Uterus (tissue), 4 donors: ENCODE measurements around the gene MCTP1. TPM values are rescaled to one million over a fixed set of nuclear protein-coding genes. Genes with fewer than 3 reads are reported as not detected.

Experiments used
- DNase-seq, 2 donors: peaks; one replicate each; pipeline ENCODE4 v3.0.0-alpha.2; 2019 to 2020
- H3K27ac ChIP-seq, 2 donors: fragments of 200-600 bp; sonication (generic); 1 replicate in 1 of 2; 2 replicates in 1 of 2; pipeline ENCODE4 v1.5.1; 2016 to 2018
- H3K27me3 ChIP-seq, 2 donors: fragments of 200-600 bp; sonication (generic); one replicate each; pipeline ENCODE4 v1.5.1; 2018 to 2019; ENCODE audit warnings: control low read depth in 1 of 2
- H3K36me3 ChIP-seq, 2 donors: fragments of 200-600 bp; sonication (generic); one replicate each; pipeline ENCODE4 v1.5.1; 2019; ENCODE audit warnings: control low read depth in 1 of 2
- H3K4me1 ChIP-seq, 2 donors: fragments of 200-600 bp; sonication (generic); one replicate each; pipeline ENCODE4 v1.5.1; 2018 to 2019; ENCODE audit warnings: control low read depth in 1 of 2
- H3K4me3 ChIP-seq, 2 donors: fragments of 200-600 bp; sonication (generic); 1 replicate in 1 of 2; 2 replicates in 1 of 2; pipeline ENCODE4 v1.5.1; 2018 to 2019; ENCODE audit warnings: mild to moderate bottlenecking in 1 of 2
- H3K9me3 ChIP-seq, 2 donors: fragments of 200-600 bp; sonication (generic); one replicate each; pipeline ENCODE4 v1.5.1; 2019; ENCODE audit warnings: control low read depth in 1 of 2
- POLR2A ChIP-seq, 2 donors: fragments of 450-650 bp; IDR thresholded peaks; one replicate each; pipeline ENCODE4 v1.6.1; 2016; ENCODE audit warnings: antibody characterized with exemption in 2 of 2, mild to moderate bottlenecking in 1 of 2, moderate library complexity in 1 of 2
- intact Hi-C: fragments of 100-400 bp; cut with DNase I; formaldehyde crosslinking; loops from one replicate; pipeline ENCODE4 v1.15.1; 2023; ENCODE audit warnings: low total_unique reads
- total RNA-seq, 4 donors: library from RNA; depleted of rRNA in 3 of 4; stranded (reverse); fragments of >200 nt in 3 of 4; gene quantifications; one replicate each; pipeline versions ENCODE4 v1.1.0 to v1.2.4, GENCODE V29; 2014 to 2023
- TF ChIP-seq, protein P1 (sequence below), 4 experiments: fragments of 200-600 bp in 2 of 4; fragments of 450-650 bp in 2 of 4; sonication (generic) in 2 of 4; IDR thresholded peaks; one replicate each; pipeline ENCODE4 v1.5.1; 2016 to 2019; ENCODE audit warnings: antibody characterized with exemption in 4 of 4, mild to moderate bottlenecking in 2 of 4, moderate library complexity in 1 of 4
- donor health status: DM: yes; HTN: yes; CAD: no.

Gene MCTP1
- total RNA-seq, 4 donors from 2014 or later = 25.3 to 114 (median 27.6) TPM

DNA sequence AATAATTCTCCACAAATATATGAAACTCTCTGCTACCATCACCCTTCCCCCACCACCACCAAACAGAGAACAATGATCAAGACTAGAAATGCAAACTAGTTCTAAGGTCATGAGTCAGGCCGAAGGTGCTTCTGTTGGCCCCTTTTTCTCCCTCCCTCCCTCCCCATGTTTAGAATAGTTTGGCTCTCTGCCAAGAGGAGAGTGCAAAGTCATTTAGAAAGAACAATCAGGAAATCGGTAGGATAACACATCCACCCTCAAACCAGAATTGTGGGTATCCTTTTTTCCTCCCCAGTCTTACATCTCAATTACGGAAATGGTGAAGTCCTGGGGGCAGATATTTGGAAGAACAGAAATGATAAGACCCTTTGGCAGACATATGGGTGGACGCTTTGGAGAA is 496.4 kb downstream of the MCTP1 start:
- no peaks in the 10 kb centered on the region for H3K27me3 ChIP-seq
- H3K4me1 ChIP-seq = peaks cover 0 to 5% of the 10 kb centered on the region in 2 donors
- TF ChIP-seq, protein P1, sequence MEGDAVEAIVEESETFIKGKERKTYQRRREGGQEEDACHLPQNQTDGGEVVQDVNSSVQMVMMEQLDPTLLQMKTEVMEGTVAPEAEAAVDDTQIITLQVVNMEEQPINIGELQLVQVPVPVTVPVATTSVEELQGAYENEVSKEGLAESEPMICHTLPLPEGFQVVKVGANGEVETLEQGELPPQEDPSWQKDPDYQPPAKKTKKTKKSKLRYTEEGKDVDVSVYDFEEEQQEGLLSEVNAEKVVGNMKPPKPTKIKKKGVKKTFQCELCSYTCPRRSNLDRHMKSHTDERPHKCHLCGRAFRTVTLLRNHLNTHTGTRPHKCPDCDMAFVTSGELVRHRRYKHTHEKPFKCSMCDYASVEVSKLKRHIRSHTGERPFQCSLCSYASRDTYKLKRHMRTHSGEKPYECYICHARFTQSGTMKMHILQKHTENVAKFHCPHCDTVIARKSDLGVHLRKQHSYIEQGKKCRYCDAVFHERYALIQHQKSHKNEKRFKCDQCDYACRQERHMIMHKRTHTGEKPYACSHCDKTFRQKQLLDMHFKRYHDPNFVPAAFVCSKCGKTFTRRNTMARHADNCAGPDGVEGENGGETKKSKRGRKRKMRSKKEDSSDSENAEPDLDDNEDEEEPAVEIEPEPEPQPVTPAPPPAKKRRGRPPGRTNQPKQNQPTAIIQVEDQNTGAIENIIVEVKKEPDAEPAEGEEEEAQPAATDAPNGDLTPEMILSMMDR (IDR thresholded peaks at IDR 0.05) = no peak
- no peak for TF ChIP-seq POLR2A (IDR thresholded peaks at IDR 0.05)
- intact Hi-C loops = no loop called here
- no peaks in the 10 kb centered on the region for H3K9me3 ChIP-seq
- no peaks in the 10 kb centered on the region for H3K36me3 ChIP-seq
- H3K4me3 ChIP-seq = no peak overlapping the region
- DNase-seq = no peak
- no peak overlapping the region for H3K27ac ChIP-seq

DNA sequence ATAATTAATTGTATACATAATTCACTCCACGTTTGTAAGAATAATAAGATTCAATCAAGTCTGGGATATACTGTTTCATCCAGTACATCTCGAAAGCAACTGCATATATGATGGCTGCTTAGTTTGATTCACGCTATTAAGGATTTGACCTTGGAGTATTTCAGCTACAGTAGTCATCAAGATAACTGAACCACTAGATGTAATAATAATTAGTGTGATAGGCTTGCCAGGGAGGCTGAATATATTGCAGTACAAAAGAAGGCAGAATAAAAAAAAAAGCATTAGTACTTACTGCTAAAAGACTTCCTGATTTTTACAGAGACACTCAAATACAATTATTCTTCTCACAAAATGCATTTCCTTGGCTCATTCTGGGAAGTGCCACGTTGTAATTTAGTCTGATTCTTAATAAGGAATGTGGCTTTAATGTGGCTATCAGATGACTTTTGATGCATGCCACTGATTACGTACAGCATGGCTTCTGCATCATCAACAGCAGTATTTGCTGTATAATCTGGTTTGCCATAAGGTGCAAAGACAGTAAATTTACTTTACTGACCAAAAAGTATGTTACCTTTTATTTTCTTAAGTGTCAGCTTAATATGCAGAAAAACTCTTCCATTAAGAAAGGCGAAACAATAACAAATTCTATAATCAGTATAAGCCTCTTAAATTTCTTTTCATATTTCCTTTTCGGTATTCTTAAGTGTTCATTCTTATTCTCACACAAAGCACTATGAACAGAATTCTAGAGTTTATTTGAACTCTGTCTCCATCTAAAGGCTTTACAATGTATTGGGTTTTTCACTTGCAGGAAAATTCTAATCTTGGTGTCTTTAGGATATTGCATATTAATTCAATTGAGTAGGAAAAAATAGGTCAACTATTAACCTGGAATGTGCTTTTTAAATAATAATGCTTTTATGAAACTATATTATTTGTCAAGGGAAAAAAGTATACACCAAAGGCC is 500.1 kb downstream of the MCTP1 start:
- Histone ChIP-seq H3K9me3 (no peaks in the 10 kb centered on the region), H3K27ac (no peak overlapping the region), H3K4me3 (no peak overlapping the region), H3K4me1 (peaks cover 0 to 5% of the 10 kb centered on the region in 2 donors), H3K27me3 (no peaks in the 10 kb centered on the region), H3K36me3 (no peaks in the 10 kb centered on the region)
- TF ChIP-seq POLR2A (IDR thresholded peaks at IDR 0.05) = no peak
- TF ChIP-seq, protein P1 (IDR thresholded peaks at IDR 0.05) = peak in 3 of 4 experiments; percentile 9 to 52 (median 33)
- no peak for DNase-seq
- intact Hi-C loops = no loop called here

DNA sequence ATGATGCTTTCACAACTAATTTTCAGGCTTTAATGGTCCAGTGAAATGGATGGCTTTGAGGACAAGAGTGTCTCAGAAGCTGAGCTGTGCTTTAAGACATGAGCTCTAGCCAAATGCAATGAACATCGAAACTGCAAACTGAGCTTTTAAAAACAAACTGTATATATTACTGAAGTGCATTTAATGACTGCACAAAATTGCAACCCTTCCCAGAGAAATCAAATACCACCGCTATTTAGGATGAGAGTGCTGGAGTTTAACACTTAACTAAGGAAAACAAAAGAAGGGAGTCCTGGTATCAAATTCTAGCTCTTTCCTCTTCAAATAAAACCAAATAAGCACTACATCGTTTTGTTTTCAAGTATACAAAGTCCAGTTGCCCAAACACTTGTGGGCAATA is 502.5 kb downstream of the MCTP1 start:
- Histone ChIP-seq H3K4me1 (peaks cover 0 to 5% of the 10 kb centered on the region in 2 donors), H3K36me3 (no peaks in the 10 kb centered on the region), H3K27ac (no peak overlapping the region), H3K9me3 (no peaks in the 10 kb centered on the region), H3K27me3 (no peaks in the 10 kb centered on the region), H3K4me3 (no peak overlapping the region)
- TF ChIP-seq, protein P1 (IDR thresholded peaks at IDR 0.05) = no peak
- TF ChIP-seq POLR2A (IDR thresholded peaks at IDR 0.05) = no peak
- intact Hi-C loops = no loop called here
- DNase-seq = no peak

DNA sequence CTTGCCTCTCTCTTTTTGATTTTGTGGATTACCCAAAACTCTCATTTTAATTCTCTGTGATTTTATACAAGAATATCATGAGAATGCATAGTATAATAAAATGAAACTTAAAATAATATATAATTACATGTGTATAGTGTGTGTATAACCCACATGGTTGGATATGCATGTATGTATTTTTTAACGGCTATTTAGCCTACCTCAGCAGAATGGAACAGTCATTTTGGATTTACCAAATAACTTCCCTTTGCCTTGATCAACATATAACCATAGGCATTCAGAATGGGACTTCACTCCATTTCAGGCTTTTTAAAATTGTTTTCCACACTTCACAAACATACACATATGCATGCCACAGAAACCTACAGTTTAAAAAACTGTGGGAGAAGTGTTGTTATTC is 505.2 kb downstream of the MCTP1 start:
- H3K27me3 ChIP-seq = no peaks in the 10 kb centered on the region
- H3K4me1 ChIP-seq = peaks cover 0 to 2% of the 10 kb centered on the region in 2 donors
- no peak overlapping the region for H3K27ac ChIP-seq
- TF ChIP-seq POLR2A (IDR thresholded peaks at IDR 0.05) = no peak
- TF ChIP-seq, protein P1 (IDR thresholded peaks at IDR 0.05) = no peak
- H3K36me3 ChIP-seq = no peaks in the 10 kb centered on the region
- no peaks in the 10 kb centered on the region for H3K9me3 ChIP-seq
- DNase-seq = no peak
- intact Hi-C loops = no loop called here
- H3K4me3 ChIP-seq = no peak overlapping the region

DNA sequence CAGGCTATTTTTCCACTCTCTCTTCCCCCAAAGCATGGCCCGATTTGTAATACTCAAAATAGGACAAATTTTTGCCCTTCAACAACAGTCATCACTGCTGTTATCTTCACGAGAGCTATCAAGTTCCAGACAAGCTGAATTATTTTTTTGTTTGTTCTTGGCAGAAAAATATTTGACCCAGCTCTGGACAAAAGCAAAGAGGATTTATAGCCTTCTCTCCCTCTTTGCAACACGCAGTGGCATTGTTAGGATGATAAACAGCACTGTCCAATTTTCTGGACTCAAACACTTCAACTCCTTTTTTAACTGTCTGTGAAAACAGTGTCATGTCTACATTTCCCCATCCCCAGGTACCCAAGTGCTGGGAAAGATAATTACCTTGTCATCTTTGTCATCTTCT is 506.2 kb downstream of the MCTP1 start:
- intact Hi-C loops = no loop called here
- Histone ChIP-seq H3K4me3 (no peak overlapping the region), H3K27me3 (no peaks in the 10 kb centered on the region), H3K27ac (peak overlapping the region; percentile 57 to 64), H3K4me1 (no peaks in the 10 kb centered on the region), H3K36me3 (no peaks in the 10 kb centered on the region), H3K9me3 (no peaks in the 10 kb centered on the region)
- no peak for DNase-seq
- TF ChIP-seq POLR2A (IDR thresholded peaks at IDR 0.05) = no peak
- TF ChIP-seq, protein P1 (IDR thresholded peaks at IDR 0.05) = no peak
